ENCODE results near the gene TTC27.
"Not testable (repeated sequence)": the region's sequence is repeated elsewhere in the genome, so short reads cannot be mapped to it uniquely, and the experiment has no call there.

The TTC27 gene

GRCh38 chr2:32719933-32720716 lies 92.3 kb downstream of the TTC27 start:
- DNase-seq (ENCODE audit: low read depth): no peak

- DNase-seq (ENCODE audit: low read depth): no peak
These were observed 92.9 kb downstream of the TTC27 start for GRCh38 chr2:32720771-32721170.

GRCh38 chr2:32721376-32721775 lies 93.5 kb downstream of the TTC27 start:
- no peak for DNase-seq (ENCODE audit: low read depth)

- DNase-seq (ENCODE audit: low read depth): no peak
These were observed 95.7 kb downstream of the TTC27 start for GRCh38 chr2:32723467-32724079.

GRCh38 chr2:32726678-32727077 lies 98.8 kb downstream of the TTC27 start:
- DNase-seq (ENCODE audit: low read depth): not testable (repeated sequence)

GRCh38 chr2:32727157-32727556 lies 99.3 kb downstream of the TTC27 start:
- no peak for DNase-seq (ENCODE audit: low read depth)

GRCh38 chr2:32730958-32731357 lies 103.1 kb downstream of the TTC27 start:
- not testable (repeated sequence) for DNase-seq (ENCODE audit: low read depth)

- no peak for DNase-seq (ENCODE audit: low read depth)
These were observed 104.3 kb downstream of the TTC27 start for GRCh38 chr2:32732120-32732519.

- DNase-seq (ENCODE audit: low read depth): no peak
These were observed 105.1 kb downstream of the TTC27 start for GRCh38 chr2:32732912-32733472.

- no peak for DNase-seq (ENCODE audit: low read depth)
These were observed 107.5 kb downstream of the TTC27 start for GRCh38 chr2:32735348-32735747.

GRCh38 chr2:32738939-32739338 lies 111.1 kb downstream of the TTC27 start:
- DNase-seq (ENCODE audit: low read depth): no peak

- no peak for DNase-seq (ENCODE audit: low read depth)
These were observed 111.8 kb downstream of the TTC27 start for GRCh38 chr2:32739664-32740063.

GRCh38 chr2:32741575-32741974 lies 113.7 kb downstream of the TTC27 start:
- DNase-seq (ENCODE audit: low read depth): no peak

- no peak for DNase-seq (ENCODE audit: low read depth)
These were observed 114.5 kb downstream of the TTC27 start for GRCh38 chr2:32742376-32742775.

- DNase-seq (ENCODE audit: low read depth): no peak
These were observed 115.8 kb downstream of the TTC27 start for GRCh38 chr2:32743480-32744236.

- DNase-seq (ENCODE audit: low read depth): no peak
These were observed 117.3 kb downstream of the TTC27 start for GRCh38 chr2:32745191-32745590.

GRCh38 chr2:32745675-32746074 lies 117.8 kb downstream of the TTC27 start:
- DNase-seq (ENCODE audit: low read depth): no peak

- no peak for DNase-seq (ENCODE audit: low read depth)
These were observed 118.8 kb downstream of the TTC27 start for GRCh38 chr2:32746669-32747068.

- no peak for DNase-seq (ENCODE audit: low read depth)
These were observed 120.3 kb downstream of the TTC27 start for GRCh38 chr2:32748158-32748557.

GRCh38 chr2:32750880-32751279 lies 123.0 kb downstream of the TTC27 start:
- no peak for DNase-seq (ENCODE audit: low read depth)

- no peak for DNase-seq (ENCODE audit: low read depth)
These were observed 124.4 kb downstream of the TTC27 start for GRCh38 chr2:32752205-32752604.

- DNase-seq (ENCODE audit: low read depth): no peak
These were observed 125.1 kb downstream of the TTC27 start for GRCh38 chr2:32752952-32753351.

- DNase-seq (ENCODE audit: low read depth): not testable (repeated sequence)
These were observed 126.8 kb downstream of the TTC27 start for GRCh38 chr2:32754676-32755075.

Data from activated T-cell treated with anti-CD3 and anti-CD28 coated beads for 48 hours (primary cell).